H1 (cell line): ENCODE results near the gene PTPN5. TPM values are rescaled to one million over a fixed set of nuclear protein-coding genes. Genes with fewer than 3 reads are reported as not detected.
A peak's percentile ranks its signal among the peaks of the same experiment; 100 is the strongest.

ENCODE experiments used
- CTCF ChIA-PET: fragments of 300-600 bp; sonication (Branson Sonifier 250); formaldehyde crosslinking; loops from one replicate; lab custom pipeline; 2021; ENCODE audit not compliant: partially characterized antibody; lab: Charles Lee
- POLR2A ChIA-PET: fragments of 300-600 bp; sonication (Branson Sonifier 250); formaldehyde crosslinking; loops from one replicate; lab custom pipeline; 2021; ENCODE audit warnings: inconsistent platforms; ENCODE audit not compliant: partially characterized antibody; lab: Charles Lee
- DNase-seq, 2 experiments: peaks; one replicate each; pipeline versions ENCODE4 v3.0.0 to v3.0.0-alpha.2; 2010 to 2022; ENCODE audit warnings: low spot score in 2 of 2, low read depth in 1 of 2, mixed read lengths in 1 of 2
- FAIRE-seq: peaks from 2 replicates; lab custom pipeline; 2011; peaks lifted over from hg19 to GRCh38; lab: Jason Lieb, UNC
- H2AFZ ChIP-seq: 2 replicates; pipeline ENCODE4 v1.8.1; 2012; ENCODE audit warnings: low read length, inconsistent platforms
- H2AK5ac ChIP-seq: 2 replicates; pipeline ENCODE4 v1.6.1; 2013; ENCODE audit warnings: low read depth, low read length
- H2BK120ac ChIP-seq: replicated peaks from 2 replicates; pipeline ENCODE3; 2013; ENCODE audit warnings: low read depth, low read length, inconsistent platforms
- H2BK12ac ChIP-seq: 2 replicates; pipeline ENCODE4 v1.6.1; 2013; ENCODE audit warnings: low read depth, low read length
- H2BK15ac ChIP-seq: 2 replicates; pipeline ENCODE4 v1.6.1; 2013; ENCODE audit warnings: low read length
- H2BK20ac ChIP-seq: 2 replicates; pipeline ENCODE4 v1.6.1; 2013; ENCODE audit warnings: low read length
- H2BK5ac ChIP-seq: 2 replicates; pipeline ENCODE4 v1.6.1; 2013; ENCODE audit warnings: low read depth, low read length
- H3K14ac ChIP-seq: 2 replicates; pipeline ENCODE4 v1.6.1; 2013; ENCODE audit warnings: inconsistent platforms; ENCODE audit not compliant: insufficient read length
- H3K18ac ChIP-seq: 2 replicates; pipeline ENCODE4 v1.6.1; 2013; ENCODE audit warnings: low read length; ENCODE audit errors: extremely low read depth
- H3K23ac ChIP-seq: 2 replicates; pipeline ENCODE4 v1.6.1; 2013; ENCODE audit warnings: inconsistent platforms; ENCODE audit not compliant: insufficient read length
- H3K23me2 ChIP-seq: 2 replicates; pipeline ENCODE4 v1.6.1; 2013; ENCODE audit warnings: low read depth, low read length
- H3K27ac ChIP-seq: 2 replicates; pipeline ENCODE4 v1.6.1; 2011; ENCODE audit warnings: low read depth, low read length, inconsistent platforms
- H3K27me3 ChIP-seq, 4 experiments: replicated peaks in 1 of 4; 1 replicate in 1 of 4; 2 replicates in 3 of 4; pipeline versions ENCODE4 v1.6.1 to v1.8.1; 2011 to 2013; ENCODE audit warnings: low read length in 3 of 4, mild to moderate bottlenecking in 3 of 4, inconsistent platforms in 2 of 4, mixed read lengths in 2 of 4, moderate library complexity in 1 of 4; ENCODE audit not compliant: control insufficient read depth in 3 of 4, insufficient read depth in 3 of 4; ENCODE audit errors: extremely low read depth in 1 of 4
- H3K36me3 ChIP-seq, 4 experiments: 2 replicates each; pipeline versions ENCODE4 v1.6.1 to v1.8.1; 2011 to 2013; ENCODE audit warnings: mild to moderate bottlenecking in 4 of 4, low read length in 3 of 4, moderate library complexity in 2 of 4, control low read depth in 1 of 4, inconsistent platforms in 1 of 4; ENCODE audit not compliant: insufficient read depth in 4 of 4, control insufficient read depth in 2 of 4
- H3K4ac ChIP-seq: replicated peaks from 2 replicates; pipeline ENCODE3; 2013; ENCODE audit warnings: low read length, low read depth, mixed read lengths, inconsistent platforms; ENCODE audit not compliant: insufficient read length
- H3K4me1 ChIP-seq, 4 experiments: replicated peaks in 1 of 4; 1 replicate in 1 of 4; 2 replicates in 3 of 4; pipeline versions ENCODE4 v1.6.1 to v1.8.1; 2011 to 2013; ENCODE audit warnings: low read length in 3 of 4, inconsistent platforms in 2 of 4, mixed read lengths in 1 of 4; ENCODE audit not compliant: insufficient read depth in 4 of 4, control insufficient read depth in 3 of 4
- H3K4me2 ChIP-seq, 2 experiments: 2 replicates each; pipeline versions ENCODE4 v1.6.1 to v1.8.1; 2011 to 2013; ENCODE audit warnings: low read depth in 2 of 2, low read length in 2 of 2, control low read depth in 1 of 2, inconsistent platforms in 1 of 2, mild to moderate bottlenecking in 1 of 2; ENCODE audit not compliant: insufficient read depth in 1 of 2
- H3K4me3 ChIP-seq, 4 experiments: fragments of 200-600, 300-600 bp in 1 of 4; sonication (generic), shearing (Covaris generic), sonication (Bioruptor Twin) in 1 of 4; 2 replicates each; pipeline versions ENCODE4 v1.5.1 to v1.8.1; 2011 to 2016; ENCODE audit warnings: low read length in 4 of 4, low read depth in 3 of 4, control low read depth in 2 of 4, inconsistent platforms in 2 of 4, mild to moderate bottlenecking in 2 of 4, mixed read lengths in 1 of 4, moderate library complexity in 1 of 4; ENCODE audit not compliant: insufficient read depth in 2 of 4; ENCODE audit errors: extremely low read depth in 1 of 4
- H3K56ac ChIP-seq: replicated peaks from 2 replicates; pipeline ENCODE3; 2013; ENCODE audit warnings: low read depth, mild to moderate bottlenecking, mixed read lengths, low read length, inconsistent platforms; ENCODE audit not compliant: insufficient read length
- H3K79me1 ChIP-seq: 2 replicates; pipeline ENCODE4 v1.6.1; 2013; ENCODE audit warnings: low read depth, low read length, control low read depth
- H3K79me2 ChIP-seq, 2 experiments: 2 replicates each; pipeline versions ENCODE4 v1.6.1 to v1.8.1; 2012 to 2013; ENCODE audit warnings: low read length in 2 of 2, mild to moderate bottlenecking in 2 of 2, inconsistent platforms in 1 of 2; ENCODE audit not compliant: insufficient read depth in 2 of 2, control insufficient read depth in 1 of 2
- H3K9ac ChIP-seq, 4 experiments: replicated peaks in 1 of 4; 1 replicate in 1 of 4; 2 replicates in 3 of 4; pipeline versions ENCODE4 v1.6.1 to v1.8.1; 2011 to 2013; ENCODE audit warnings: low read depth in 3 of 4, low read length in 3 of 4, control low read depth in 2 of 4, mild to moderate bottlenecking in 2 of 4, moderate library complexity in 2 of 4, inconsistent platforms in 1 of 4; ENCODE audit errors: extremely low read depth in 1 of 4
- H3K9me3 ChIP-seq, 2 experiments: 2 replicates each; pipeline versions ENCODE4 v1.6.1 to v1.8.1; 2012 to 2013; ENCODE audit warnings: mild to moderate bottlenecking in 2 of 2, moderate library complexity in 2 of 2, control low read depth in 1 of 2, inconsistent platforms in 1 of 2, low read depth in 1 of 2, low read length in 1 of 2, mixed read lengths in 1 of 2; ENCODE audit not compliant: insufficient read depth in 2 of 2
- H4K20me1 ChIP-seq, 2 experiments: replicated peaks in 1 of 2; 2 replicates each; pipeline versions ENCODE3 to v1.8.1; 2011 to 2013; ENCODE audit warnings: inconsistent platforms in 2 of 2, low read length in 2 of 2, mild to moderate bottlenecking in 1 of 2; ENCODE audit not compliant: insufficient read depth in 2 of 2, control insufficient read depth in 1 of 2
- H4K5ac ChIP-seq: 2 replicates; pipeline ENCODE4 v1.6.1; 2013; ENCODE audit warnings: low read length, low read depth, mixed read lengths, inconsistent platforms; ENCODE audit not compliant: insufficient read length
- H4K8ac ChIP-seq: 2 replicates; pipeline ENCODE4 v1.8.0; 2013; ENCODE audit warnings: mild to moderate bottlenecking, moderate library complexity, low read length, inconsistent platforms; ENCODE audit not compliant: insufficient read depth; ENCODE audit errors: extremely low read depth
- H4K91ac ChIP-seq: replicated peaks from 2 replicates; pipeline ENCODE3; 2013; ENCODE audit warnings: low read length, mixed read lengths, inconsistent platforms; ENCODE audit not compliant: insufficient read length
- CTCF ChIP-seq, 3 experiments: IDR thresholded peaks; 1 replicate in 2 of 3; 2 replicates in 1 of 3; pipeline versions ENCODE4 v1.5.1 to v1.6.1; 2011; ENCODE audit warnings: low read length in 3 of 3, mild to moderate bottlenecking in 3 of 3, inconsistent platforms in 2 of 3, low read depth in 1 of 3, moderate library complexity in 1 of 3; ENCODE audit not compliant: insufficient read depth in 1 of 3; ENCODE audit errors: control extremely low read depth in 1 of 3
- EP300 ChIP-seq, 2 experiments: IDR thresholded peaks; 1 replicate in 1 of 2; 2 replicates in 1 of 2; pipeline ENCODE4 v1.6.1; 2011 to 2012; ENCODE audit warnings: low read depth in 2 of 2, low read length in 2 of 2, mild to moderate bottlenecking in 2 of 2, borderline replicate concordance in 1 of 2, inconsistent platforms in 1 of 2, moderate library complexity in 1 of 2
- WGBS, 2 experiments: shearing (Covaris generic) in 1 of 2; methylation state at CpG; one replicate each; pipeline versions ENCODE4 v1.1.6 to v1.1.7; 2013 to 2015; ENCODE audit warnings: low lambda C conversion rate in 2 of 2, mixed read lengths in 2 of 2, inconsistent platforms in 1 of 2, low coverage in 1 of 2, missing lambda C conversion rate in 1 of 2; ENCODE audit not compliant: insufficient replicate concordance in 2 of 2, insufficient coverage in 1 of 2, insufficient read length in 1 of 2; ENCODE audit errors: extremely low coverage in 1 of 2, missing lambda C conversion rate in 1 of 2; 5-methylcytosine and 5-hydroxymethylcytosine counted together
- polyA plus RNA-seq, 7 experiments: library from polyadenylated mRNA; depleted of rRNA in 3 of 7; stranded (reverse) in 5 of 7; unstranded in 2 of 7; fragments of >200 nt in 5 of 7; fragments of 200-250 nt in 2 of 7; gene quantifications; 1 replicate in 5 of 7; 2 replicates in 1 of 7; 4 replicates in 1 of 7; pipeline versions ENCODE4 v1.2.1 to v1.2.3, GENCODE V29; 2011 to 2013; ENCODE audit warnings: missing spikeins in 2 of 7, mixed read lengths in 2 of 7
- total RNA-seq: library from RNA; stranded (reverse); fragmentation: NEBNext Ultra II Directional; extraction: Animal tissue kit (Norgen Biotek cat#: 25700); gene quantifications from 2 replicates; pipeline ENCODE4 v1.2.1, GENCODE V29; 2021

Gene PTPN5
- total and polyA plus RNA-seq, 2 of the 8 experiments (the other 6 are each of a cell fraction or from before 2014, with no cell fraction given): 8.4 to 12.9 TPM

GRCh38 chr11:18745251-18745650 lies 46.3 kb downstream of the PTPN5 start:
- no peak for DNase-seq
- Histone ChIP-seq H3K4me3 (no peak overlapping the region), H3K79me2 (no peaks in the 10 kb centered on the region), H3K23ac (no peak overlapping the region), H3K14ac (no peak overlapping the region), H3K23me2 (no peaks in the 10 kb centered on the region), H4K5ac (no peak overlapping the region), H3K9ac (no peak overlapping the region), H2BK15ac (no peak overlapping the region), H3K4ac (no peak overlapping the region), H2BK20ac (no peak overlapping the region), H2BK12ac (no peak overlapping the region), H2BK5ac (no peak overlapping the region), H3K27ac (no peak overlapping the region), H3K18ac (no peak overlapping the region), H2BK120ac (no peak overlapping the region), H3K79me1 (no peaks in the 10 kb centered on the region), H3K4me2 (no peak overlapping the region), H3K9me3 (no peaks in the 10 kb centered on the region), H2AFZ (no peak overlapping the region), H4K91ac (no peak overlapping the region), H2AK5ac (no peak overlapping the region), H3K56ac (no peak overlapping the region), H3K4me1 (peaks cover 0 to 8% (median 4%) of the 10 kb centered on the region in 4 experiments; a peak in 4 of 7 replicates), H4K20me1 (no peaks in the 10 kb centered on the region), H3K27me3 (no peaks in the 10 kb centered on the region), H4K8ac (no peak overlapping the region; the same call in 1 of the 2 replicates), H3K36me3 (no peaks in the 10 kb centered on the region)
- 83% methylated on average over 6 of the region's 6 CpGs; no CpG with 5 or more reads in 1 of the 2 experiments for WGBS, 2 experiments
- CTCF ChIA-PET: interaction anchor here (0.9 to 16.4 kb wide), 6 partner anchors 10 to 106 kb away, joined by 3 to 244 read pairs (median 9); partner anchors contain the start of gene IGSF22
- no peak for TF ChIP-seq EP300 (IDR thresholded peaks at IDR 0.05; ENCODE audit: borderline replicate concordance in 1 of 2, low read depth in 2 of 2, low read length in 2 of 2)
- peak in 1 of 3 experiments; percentile 3; a peak in 1 of 4 replicates for TF ChIP-seq CTCF (IDR thresholded peaks at IDR 0.05; ENCODE audit: control extremely low read depth in 1 of 3, insufficient read depth in 1 of 3, low read depth in 1 of 3, low read length in 3 of 3)
- POLR2A ChIA-PET: no interaction called here
- no peak for FAIRE-seq
